Fibroblast of the aortic adventitia (primary cell): ENCODE results near the gene SEPHS2. TPM values are rescaled to one million over a fixed set of nuclear protein-coding genes. Genes with fewer than 3 reads are reported as not detected.

Experiments
- DNase-seq: peaks from one replicate; pipeline ENCODE4 v3.0.0-alpha.2; 2010; ENCODE audit warnings: low read depth
- H3K4me3 ChIP-seq: 2 replicates; pipeline ENCODE4 v1.5.1; 2011; ENCODE audit warnings: low read depth, mild to moderate bottlenecking, control low read depth, low read length, moderate library complexity
- CTCF ChIP-seq: IDR thresholded peaks from 2 replicates; pipeline ENCODE4 v1.5.1; 2011; ENCODE audit warnings: mild to moderate bottlenecking, low read length, control low read depth, inconsistent platforms; ENCODE audit not compliant: insufficient read depth
- total RNA-seq: library from RNA; depleted of rRNA; stranded (reverse); fragments of >200 nt; gene quantifications from 2 replicates; pipeline ENCODE4 v1.2.3, GENCODE V29; 2012; ENCODE audit warnings: low replicate concordance

SEPHS2 gene
- total RNA-seq, 1 donor = 15.0 TPM

GRCh38 chr16:30476991-30477390 is 31.3 kb upstream of the SEPHS2 start:
- no peak for DNase-seq
- H3K4me3 ChIP-seq = no peak overlapping the region
- TF ChIP-seq CTCF = no peak

- H3K4me3 ChIP-seq = no peak overlapping the region
- TF ChIP-seq CTCF = no peak
- DNase-seq = no peak
Measured at GRCh38 chr16:30474684-30475083, 29.0 kb upstream of the SEPHS2 start.

GRCh38 chr16:30474074-30474452 is 28.4 kb upstream of the SEPHS2 start:
- no peak for TF ChIP-seq CTCF
- H3K4me3 ChIP-seq = no peak overlapping the region
- no peak for DNase-seq

GRCh38 chr16:30473231-30474073 is 27.8 kb upstream of the SEPHS2 start:
- no peak for TF ChIP-seq CTCF
- H3K4me3 ChIP-seq = no peak overlapping the region
- DNase-seq = no peak

GRCh38 chr16:30472328-30472942 is 26.8 kb upstream of the SEPHS2 start, which contains the start of gene ITGAL:
Gene ITGAL, plus strand, starts transcription at chr16:30472742. Its CDS starts 96 bp downstream, at chr16:30472838.
- no peak for DNase-seq
- H3K4me3 ChIP-seq = no peak within 1 kb of the TSS
- no peak for TF ChIP-seq CTCF

GRCh38 chr16:30470632-30470995 is 24.9 kb upstream of the SEPHS2 start:
- no peak for TF ChIP-seq CTCF
- DNase-seq = no peak
- no peak overlapping the region for H3K4me3 ChIP-seq
